Neutrophil (primary cell): Measurements from ENCODE around the gene TSFM.
A peak's percentile ranks its signal among the peaks of the same experiment; 100 is the strongest.
"Not testable (repeated sequence)": the region's sequence is repeated elsewhere in the genome, so short reads cannot be mapped to it uniquely, and the experiment has no call there.

Experiments used
- H3K27ac ChIP-seq: fragments of 200-600 bp; sonication (generic); 2 replicates; pipeline ENCODE4 v1.5.1; 2016; ENCODE audit warnings: mild to moderate bottlenecking, moderate library complexity
- H3K27me3 ChIP-seq: fragments of 200-600 bp; sonication (generic); 2 replicates; pipeline ENCODE4 v1.6.0; 2016; ENCODE audit warnings: mild to moderate bottlenecking
- H3K36me3 ChIP-seq: fragments of 200-600 bp; sonication (generic); 2 replicates; pipeline ENCODE4 v1.5.1; 2017
- H3K4me1 ChIP-seq, 2 experiments: fragments of 200-600 bp in 1 of 2; sonication (generic) in 1 of 2; 1 replicate in 1 of 2; 2 replicates in 1 of 2; pipeline versions ENCODE4 v1.5.1 to v1.6.1; 2013 to 2016; ENCODE audit warnings: low read depth in 1 of 2, low read length in 1 of 2, mild to moderate bottlenecking in 1 of 2, moderate library complexity in 1 of 2; ENCODE audit not compliant: control insufficient read depth in 1 of 2, insufficient read depth in 1 of 2
- H3K4me3 ChIP-seq, 2 experiments: fragments of 200-600 bp in 1 of 2; sonication (generic) in 1 of 2; 1 replicate in 1 of 2; 2 replicates in 1 of 2; pipeline ENCODE4 v1.5.1; 2013 to 2016; ENCODE audit warnings: low read depth in 1 of 2, low read length in 1 of 2, mild to moderate bottlenecking in 1 of 2, moderate library complexity in 1 of 2
- H3K9me3 ChIP-seq: fragments of 200-600 bp; sonication (generic); 2 replicates; pipeline ENCODE4 v1.5.1; 2016
- TF ChIP-seq, protein P1 (sequence below): fragments of 200-600 bp; sonication (generic); IDR thresholded peaks from 2 replicates; pipeline ENCODE4 v1.5.1; 2016; ENCODE audit warnings: antibody characterized with exemption

TSFM gene

DNA sequence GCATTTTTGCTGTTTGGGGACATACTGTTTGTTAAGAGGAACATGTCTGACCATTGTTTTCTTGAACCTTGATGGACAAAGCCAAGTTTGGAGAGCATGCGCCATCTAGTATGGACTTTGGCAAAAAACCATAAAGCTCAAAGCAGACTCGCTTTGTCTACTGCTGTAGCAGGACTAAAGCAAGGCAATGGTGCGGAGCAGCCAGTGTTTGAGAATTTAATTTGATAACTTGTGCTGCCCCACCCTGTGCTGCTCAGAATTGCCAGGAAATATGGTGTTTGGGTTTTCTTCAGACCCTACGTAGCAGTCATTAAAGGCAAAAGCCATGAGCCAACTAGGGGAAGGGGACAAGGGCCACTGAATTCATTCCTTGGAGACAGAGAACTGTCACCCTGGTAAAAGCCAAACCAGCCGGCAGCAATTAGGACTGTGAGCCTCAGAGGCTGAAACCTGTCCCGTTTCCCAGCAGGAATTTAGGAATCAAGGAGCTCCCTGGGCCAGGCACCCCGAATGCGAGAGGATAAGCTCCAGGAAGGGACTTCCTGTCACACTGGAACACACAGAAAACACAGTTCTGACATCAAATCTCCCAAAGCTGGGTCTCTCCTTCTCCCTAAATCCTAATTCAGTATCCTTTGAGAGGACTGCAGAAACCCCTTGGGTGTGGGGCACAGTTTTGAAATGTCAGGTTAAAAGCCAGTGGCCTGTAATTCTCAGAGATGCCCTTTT lies 34.8 kb downstream of the TSFM start:
- no peak overlapping the region for H3K4me3 ChIP-seq
- peak overlapping the region; percentile 39 for H3K27ac ChIP-seq
- no peaks in the 10 kb centered on the region for H3K9me3 ChIP-seq
- TF ChIP-seq, protein P1, sequence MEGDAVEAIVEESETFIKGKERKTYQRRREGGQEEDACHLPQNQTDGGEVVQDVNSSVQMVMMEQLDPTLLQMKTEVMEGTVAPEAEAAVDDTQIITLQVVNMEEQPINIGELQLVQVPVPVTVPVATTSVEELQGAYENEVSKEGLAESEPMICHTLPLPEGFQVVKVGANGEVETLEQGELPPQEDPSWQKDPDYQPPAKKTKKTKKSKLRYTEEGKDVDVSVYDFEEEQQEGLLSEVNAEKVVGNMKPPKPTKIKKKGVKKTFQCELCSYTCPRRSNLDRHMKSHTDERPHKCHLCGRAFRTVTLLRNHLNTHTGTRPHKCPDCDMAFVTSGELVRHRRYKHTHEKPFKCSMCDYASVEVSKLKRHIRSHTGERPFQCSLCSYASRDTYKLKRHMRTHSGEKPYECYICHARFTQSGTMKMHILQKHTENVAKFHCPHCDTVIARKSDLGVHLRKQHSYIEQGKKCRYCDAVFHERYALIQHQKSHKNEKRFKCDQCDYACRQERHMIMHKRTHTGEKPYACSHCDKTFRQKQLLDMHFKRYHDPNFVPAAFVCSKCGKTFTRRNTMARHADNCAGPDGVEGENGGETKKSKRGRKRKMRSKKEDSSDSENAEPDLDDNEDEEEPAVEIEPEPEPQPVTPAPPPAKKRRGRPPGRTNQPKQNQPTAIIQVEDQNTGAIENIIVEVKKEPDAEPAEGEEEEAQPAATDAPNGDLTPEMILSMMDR: no peak
- peaks cover 52% of the 10 kb centered on the region for H3K36me3 ChIP-seq
- no peaks in the 10 kb centered on the region for H3K27me3 ChIP-seq
- peaks cover 11 to 15% of the 10 kb centered on the region in 2 experiments for H3K4me1 ChIP-seq

DNA sequence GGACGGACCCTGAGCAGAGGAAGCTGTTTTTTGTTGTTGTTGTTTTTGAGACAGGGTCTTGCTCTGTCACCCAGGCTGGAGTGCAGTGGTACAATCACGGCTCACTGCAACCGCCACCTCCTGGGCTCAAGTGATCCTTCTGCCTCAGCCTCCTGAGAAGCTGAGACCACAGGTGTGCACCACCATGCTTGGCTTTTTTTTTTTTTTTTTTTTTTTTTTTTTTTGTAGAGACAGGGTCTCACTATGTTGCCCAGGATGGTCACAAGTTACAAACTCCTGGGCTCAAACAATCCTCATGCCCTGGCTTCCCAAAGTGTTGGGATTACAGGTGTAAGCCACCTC lies 35.4 kb downstream of the TSFM start:
- H3K4me3 ChIP-seq, H3K9me3 ChIP-seq, H3K27me3 ChIP-seq: not testable (repeated sequence)
- Histone ChIP-seq H3K27ac (peak overlapping the region; percentile 39), H3K36me3 (peaks cover 58% of the 10 kb centered on the region), H3K4me1 (peaks cover 11 to 15% of the 10 kb centered on the region in 2 experiments)

DNA sequence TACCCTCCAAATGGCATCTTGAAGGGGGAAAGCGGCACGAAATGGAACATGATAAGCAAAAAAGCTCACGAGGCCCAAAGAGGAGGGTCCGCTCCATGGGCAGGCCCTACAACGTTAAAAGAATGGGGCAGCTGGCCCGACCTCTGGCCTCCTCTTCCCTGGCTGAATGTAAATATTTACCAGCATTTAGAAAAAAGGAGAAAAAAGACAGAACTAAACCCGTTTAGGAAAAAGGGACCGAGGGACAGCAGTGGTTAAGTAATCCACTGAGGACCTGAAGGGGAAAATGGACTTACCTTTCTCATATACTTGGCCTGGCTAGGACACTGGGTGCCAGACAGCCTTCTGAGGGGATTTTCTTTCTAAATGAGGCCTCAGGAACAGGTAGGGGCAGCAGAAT lies 37.5 kb downstream of the TSFM start:
- peak overlapping the region; percentile 29 for H3K27ac ChIP-seq
- H3K27me3 ChIP-seq, H3K4me3 ChIP-seq, H3K9me3 ChIP-seq: not testable (repeated sequence)
- peaks cover 78% of the 10 kb centered on the region for H3K36me3 ChIP-seq
- H3K4me1 ChIP-seq: peaks cover 11 to 15% of the 10 kb centered on the region in 2 experiments

DNA sequence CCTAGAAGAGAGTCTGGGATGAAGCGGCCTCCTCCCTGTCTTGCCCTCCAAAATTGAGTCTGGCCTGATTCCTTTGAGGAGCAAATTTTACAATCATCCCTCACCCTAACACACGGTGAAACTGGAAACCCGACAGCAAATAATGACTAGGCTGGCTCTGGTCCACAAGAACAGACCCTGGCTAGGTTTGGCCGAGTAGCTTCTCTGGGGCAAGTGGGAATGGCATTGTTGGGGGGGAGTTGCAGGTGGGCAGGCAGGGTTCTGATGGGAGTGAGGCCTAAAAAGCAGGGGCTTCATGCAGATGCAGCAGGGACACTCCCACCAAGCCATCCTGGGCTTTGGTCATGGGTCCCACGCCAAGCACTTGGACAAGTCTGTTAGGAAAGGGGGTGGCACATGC lies 38.4 kb downstream of the TSFM start:
- not testable (repeated sequence) for H3K9me3 ChIP-seq, H3K27me3 ChIP-seq, H3K27ac ChIP-seq, H3K4me3 ChIP-seq
- Histone ChIP-seq H3K36me3 (peaks cover 79% of the 10 kb centered on the region), H3K4me1 (peaks cover 7 to 11% of the 10 kb centered on the region in 2 experiments)

DNA sequence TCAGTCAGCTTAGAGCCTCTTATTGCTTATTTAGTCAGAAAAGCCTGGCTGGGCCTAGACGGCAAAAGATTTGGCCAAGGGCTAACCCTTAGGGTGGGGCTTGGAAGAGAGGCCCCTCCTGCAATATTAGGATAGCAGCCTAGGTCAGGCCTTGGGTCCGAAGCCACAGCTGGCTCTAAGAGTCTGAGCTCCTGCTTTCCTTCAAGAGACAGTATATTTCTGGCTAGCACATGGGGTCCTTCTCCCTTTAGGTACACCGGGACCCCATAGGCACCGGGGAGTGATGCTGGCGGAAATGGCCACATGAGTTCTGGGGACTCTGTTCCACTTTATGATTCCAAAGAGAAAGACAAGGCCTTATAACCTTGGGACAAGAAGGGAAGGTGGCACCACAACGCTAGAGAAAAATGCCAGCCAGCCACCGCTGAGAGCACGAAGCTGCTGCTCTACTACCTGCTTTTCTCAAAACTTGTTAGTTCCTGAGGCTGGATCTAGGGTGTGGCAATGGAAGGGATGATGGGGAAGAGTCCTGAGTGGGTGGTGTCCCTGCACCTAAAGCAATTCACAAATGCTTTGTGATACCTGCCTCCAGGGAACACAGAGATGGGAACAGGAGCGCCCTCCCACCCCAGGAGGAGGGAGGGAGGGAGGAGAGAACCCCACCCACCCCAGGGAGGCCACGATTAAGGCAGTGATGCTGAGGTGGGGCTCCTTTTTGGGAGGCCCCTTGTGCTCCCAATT lies 39.1 kb downstream of the TSFM start:
- Histone ChIP-seq H3K9me3 (no peaks in the 10 kb centered on the region), H3K27ac (no peak overlapping the region), H3K36me3 (peaks cover 86% of the 10 kb centered on the region), H3K27me3 (no peaks in the 10 kb centered on the region), H3K4me3 (no peak overlapping the region), H3K4me1 (peaks cover 3 to 5% of the 10 kb centered on the region in 2 experiments)
- TF ChIP-seq, protein P1: no peak

DNA sequence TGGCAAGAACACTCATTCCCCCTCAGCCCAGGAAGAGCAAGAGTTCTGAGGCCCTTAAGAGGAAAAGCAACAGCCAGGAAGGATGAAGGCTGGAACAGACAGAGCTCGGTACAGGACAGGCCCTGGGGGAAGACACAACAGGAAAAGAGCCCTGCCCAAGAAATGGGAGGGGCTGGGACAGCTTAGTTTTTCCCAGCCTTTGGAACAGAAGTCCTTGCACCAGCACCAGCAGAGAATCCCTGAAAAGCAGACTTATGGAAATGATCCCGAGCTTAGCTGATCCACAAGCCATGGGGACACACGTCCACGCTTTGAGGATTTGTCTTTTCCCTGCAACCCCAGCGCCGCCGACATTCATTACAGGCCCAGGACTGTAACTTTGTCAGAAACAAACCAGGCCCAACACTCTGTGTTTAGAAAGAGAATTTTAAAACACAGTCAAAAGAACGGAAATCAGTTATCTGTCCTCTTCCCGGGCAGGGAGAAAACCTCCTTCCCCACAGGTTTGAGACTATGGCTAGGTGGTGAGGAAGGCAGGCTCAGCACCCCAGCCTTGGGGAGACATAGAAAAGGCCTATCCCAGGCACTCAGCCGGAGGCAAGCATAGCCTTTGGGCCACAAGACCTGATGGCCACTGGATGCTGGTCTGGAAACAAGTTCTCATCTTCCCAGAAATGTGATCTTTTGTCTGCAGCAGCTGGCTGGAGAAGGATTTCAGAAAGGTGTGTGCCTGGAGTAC lies 40.0 kb downstream of the TSFM start:
- H3K9me3 ChIP-seq: no peaks in the 10 kb centered on the region
- H3K4me1 ChIP-seq: peaks cover 0 to 3% of the 10 kb centered on the region in 2 experiments
- H3K4me3 ChIP-seq: no peak overlapping the region
- no peaks in the 10 kb centered on the region for H3K27me3 ChIP-seq
- TF ChIP-seq, protein P1: no peak
- H3K36me3 ChIP-seq: peaks cover 95% of the 10 kb centered on the region
- no peak overlapping the region for H3K27ac ChIP-seq
